ENCODE measurements around the gene BABAM2. TPM values are rescaled to one million over a fixed set of nuclear protein-coding genes. Genes with fewer than 3 reads are reported as not detected.

BABAM2 gene
- 58.9 TPM for total RNA-seq
- long read RNA-seq, transcript BABAM2-203 (13 exons, 1,686 nt), result minor isoform, 6 of 63 reads
- long read RNA-seq, transcript BABAM2-204 (12 exons, 1,657 nt), result major isoform, 40 of 63 reads
- long read RNA-seq, partial matches to known transcripts, result 1 of 63 reads
- long read RNA-seq, other reads (novel, unspliced or antisense), result 13 of 63 reads

GRCh38 chr2:27890146-27890923 is at the start of gene BABAM2, which contains the start of gene RBKS:
Gene BABAM2, plus strand, starts transcription at chr2:27890729. Its CDS starts 3,828 bp downstream, at chr2:27894557.
Gene RBKS, minus strand, starts transcription at chr2:27890387. Its CDS starts 42 bp downstream, at chr2:27890345.
- Histone ChIP-seq H3K27me3 (ENCODE audit: low read depth) (no peaks in the 10 kb centered on the region), H3K36me3 (peaks cover 6% of the 10 kb centered on the region), H3K27ac (replicated peaks) (peak within 1 kb of the TSS; percentile 92), H3K9me3 (replicated peaks) (no peaks in the 10 kb centered on the region), H3K4me1 (peaks cover 53% of the 10 kb centered on the region), H3K4me3 (peak within 1 kb of the TSS; percentile 77)
- TF ChIP-seq CTCF (IDR thresholded peaks at IDR 0.05; ENCODE audit: borderline replicate concordance), result no peak
- peak; percentile 88 for DNase-seq
- intact Hi-C loops (cut with micrococcal nuclease), result loop anchor here (2.0 kb wide), 1 partner anchor 506 kb away; no protein-coding TSS in a partner anchor

- H3K36me3 ChIP-seq, result no peaks in the 10 kb centered on the region
- H3K27ac ChIP-seq (replicated peaks), result peak overlapping the region; percentile 20
- no peak for TF ChIP-seq CTCF (IDR thresholded peaks at IDR 0.05; ENCODE audit: borderline replicate concordance)
- no peaks in the 10 kb centered on the region for H3K27me3 ChIP-seq (ENCODE audit: low read depth)
- H3K9me3 ChIP-seq (replicated peaks), result no peaks in the 10 kb centered on the region
- no peak overlapping the region for H3K4me3 ChIP-seq
- DNase-seq, result no peak
- intact Hi-C loops (cut with micrococcal nuclease), result no loop called here
- peaks cover 14% of the 10 kb centered on the region for H3K4me1 ChIP-seq
Measured at GRCh38 chr2:27842894-27843293, 47.6 kb upstream of the BABAM2 start.

GRCh38 chr2:27843992-27844391 is 46.5 kb upstream of the BABAM2 start:
- intact Hi-C loops (cut with micrococcal nuclease), result no loop called here
- Histone ChIP-seq H3K4me1 (peaks cover 10% of the 10 kb centered on the region), H3K27me3 (ENCODE audit: low read depth) (no peaks in the 10 kb centered on the region), H3K4me3 (no peak overlapping the region), H3K27ac (replicated peaks) (no peak overlapping the region), H3K9me3 (replicated peaks) (no peaks in the 10 kb centered on the region), H3K36me3 (no peaks in the 10 kb centered on the region)
- no peak for TF ChIP-seq CTCF (IDR thresholded peaks at IDR 0.05; ENCODE audit: borderline replicate concordance)
- no peak for DNase-seq

- peak overlapping the region; percentile 14 for H3K27ac ChIP-seq (replicated peaks)
- no peaks in the 10 kb centered on the region for H3K27me3 ChIP-seq (ENCODE audit: low read depth)
Measured at GRCh38 chr2:27844821-27845255, 45.7 kb upstream of the BABAM2 start.

GRCh38 chr2:27847333-27847732 is 43.2 kb upstream of the BABAM2 start:
- Histone ChIP-seq H3K9me3 (replicated peaks) (no peaks in the 10 kb centered on the region), H3K36me3 (no peaks in the 10 kb centered on the region), H3K27ac (replicated peaks) (no peak overlapping the region), H3K4me3 (no peak overlapping the region), H3K27me3 (ENCODE audit: low read depth) (no peaks in the 10 kb centered on the region), H3K4me1 (peaks cover 9% of the 10 kb centered on the region)
- no peak for TF ChIP-seq CTCF (IDR thresholded peaks at IDR 0.05; ENCODE audit: borderline replicate concordance)
- intact Hi-C loops (cut with micrococcal nuclease), result no loop called here
- DNase-seq, result no peak

More at GRCh38 chr2:27844821-27845255, 45.7 kb upstream of the BABAM2 start:
- no peaks in the 10 kb centered on the region for H3K9me3 ChIP-seq (replicated peaks)
- no peaks in the 10 kb centered on the region for H3K36me3 ChIP-seq
- peaks cover 9% of the 10 kb centered on the region for H3K4me1 ChIP-seq
- no peak overlapping the region for H3K4me3 ChIP-seq
- TF ChIP-seq CTCF (IDR thresholded peaks at IDR 0.05; ENCODE audit: borderline replicate concordance), result no peak
- DNase-seq, result no peak
- intact Hi-C loops (cut with micrococcal nuclease), result no loop called here

All from left ventricle myocardium inferior (tissue), 1 donor.